MG63 (cell line): ENCODE data around the gene SPTBN4. TPM values are rescaled to one million over a fixed set of nuclear protein-coding genes. Genes with fewer than 3 reads are reported as not detected.
"Not testable (repeated sequence)": the region's sequence is repeated elsewhere in the genome, so short reads cannot be mapped to it uniquely, and the experiment has no call there.

ENCODE experiments used
- DNase-seq: peaks from one replicate; pipeline ENCODE4 v3.0.0-alpha.2; 2020
- H3K27me3 ChIP-seq: fragments of 250-450 bp; sonication (Bioruptor Pico); 2 replicates; pipeline ENCODE4 v1.5.1; 2020; ENCODE audit warnings: mild to moderate bottlenecking, moderate library complexity
- H3K36me3 ChIP-seq: fragments of 250-450 bp; sonication (Bioruptor Pico); 2 replicates; pipeline ENCODE4 v1.5.1; 2020; ENCODE audit warnings: mild to moderate bottlenecking, moderate library complexity
- H3K4me3 ChIP-seq: fragments of 250-450 bp; sonication (Bioruptor Pico); 2 replicates; pipeline ENCODE4 v1.5.1; 2020; ENCODE audit warnings: mild to moderate bottlenecking, moderate library complexity
- H3K9me3 ChIP-seq: fragments of 250-450 bp; sonication (Bioruptor Pico); 2 replicates; pipeline ENCODE4 v1.5.1; 2020; ENCODE audit warnings: mild to moderate bottlenecking, moderate library complexity
- total RNA-seq: library from RNA; depleted of rRNA; stranded (reverse); fragments of >200 nt; shearing (Covaris generic); gene quantifications from 2 replicates; pipeline ENCODE4 v1.2.3, GENCODE V29; 2014; ENCODE audit warnings: low replicate concordance; rRNA removed

Gene SPTBN4
- 0.16 and 3.0 TPM in 2 replicates for total RNA-seq

GRCh38 chr19:40466985-40467734, at the start of gene SPTBN4:
Gene SPTBN4 (plus strand): TSS chr19:40467001. CDS start chr19:40472622, 5,621 bp downstream.
- no peaks in the 10 kb centered on the region for H3K9me3 ChIP-seq
- DNase-seq, result no peak
- H3K4me3 ChIP-seq, result peak within 1 kb of the TSS; percentile 71
- no peaks in the 10 kb centered on the region for H3K27me3 ChIP-seq
- H3K36me3 ChIP-seq, result no peaks in the 10 kb centered on the region

- peaks cover 12% of the 10 kb centered on the region for H3K36me3 ChIP-seq
- H3K9me3 ChIP-seq, result no peaks in the 10 kb centered on the region
- H3K4me3 ChIP-seq, result no peak overlapping the region
- no peak for DNase-seq
- H3K27me3 ChIP-seq, result no peaks in the 10 kb centered on the region
These were observed 49.2 kb upstream of the SPTBN4 start for GRCh38 chr19:40417643-40417981.

GRCh38 chr19:40418040-40418439, 48.8 kb upstream of the SPTBN4 start:
- DNase-seq, result no peak
- no peak overlapping the region for H3K4me3 ChIP-seq
- no peaks in the 10 kb centered on the region for H3K27me3 ChIP-seq
- H3K36me3 ChIP-seq, result peaks cover 17% of the 10 kb centered on the region
- H3K9me3 ChIP-seq, result no peaks in the 10 kb centered on the region

- Histone ChIP-seq H3K27me3 (no peaks in the 10 kb centered on the region), H3K9me3 (no peaks in the 10 kb centered on the region), H3K4me3 (no peak overlapping the region), H3K36me3 (peaks cover 21% of the 10 kb centered on the region)
- DNase-seq, result no peak
These were observed 47.7 kb upstream of the SPTBN4 start for GRCh38 chr19:40419066-40419612.

- Histone ChIP-seq H3K27me3 (no peaks in the 10 kb centered on the region), H3K36me3 (peaks cover 25% of the 10 kb centered on the region), H3K4me3 (no peak overlapping the region), H3K9me3 (no peaks in the 10 kb centered on the region)
- DNase-seq, result no peak
These were observed 47.0 kb upstream of the SPTBN4 start for GRCh38 chr19:40419780-40420179.

- Histone ChIP-seq H3K36me3 (peaks cover 27% of the 10 kb centered on the region), H3K9me3 (no peaks in the 10 kb centered on the region), H3K4me3 (peak overlapping the region; percentile 63), H3K27me3 (no peaks in the 10 kb centered on the region)
- no peak for DNase-seq
These were observed 46.4 kb upstream of the SPTBN4 start for GRCh38 chr19:40420451-40420765.

- no peaks in the 10 kb centered on the region for H3K27me3 ChIP-seq
- peak overlapping the region; percentile 63 for H3K4me3 ChIP-seq
- DNase-seq, result peak; percentile 97
- H3K36me3 ChIP-seq, result peaks cover 27% of the 10 kb centered on the region
- no peaks in the 10 kb centered on the region for H3K9me3 ChIP-seq
These were observed 45.7 kb upstream of the SPTBN4 start for GRCh38 chr19:40420766-40421765.

- H3K27me3 ChIP-seq, result no peaks in the 10 kb centered on the region
- no peaks in the 10 kb centered on the region for H3K9me3 ChIP-seq
- H3K36me3 ChIP-seq, result peaks cover 27% of the 10 kb centered on the region
- no peak for DNase-seq
- no peak overlapping the region for H3K4me3 ChIP-seq
These were observed 44.6 kb upstream of the SPTBN4 start for GRCh38 chr19:40421993-40422747.

GRCh38 chr19:40422748-40423566, 43.8 kb upstream of the SPTBN4 start:
- no peaks in the 10 kb centered on the region for H3K9me3 ChIP-seq
- peaks cover 27% of the 10 kb centered on the region for H3K36me3 ChIP-seq
- H3K27me3 ChIP-seq, result no peaks in the 10 kb centered on the region
- DNase-seq, result no peak
- H3K4me3 ChIP-seq, result no peak overlapping the region

GRCh38 chr19:40423938-40424337, 42.9 kb upstream of the SPTBN4 start:
- H3K4me3 ChIP-seq, result peak overlapping the region; percentile 88
- peaks cover 27% of the 10 kb centered on the region for H3K36me3 ChIP-seq
- DNase-seq, result no peak
- H3K9me3 ChIP-seq, result no peaks in the 10 kb centered on the region
- H3K27me3 ChIP-seq, result no peaks in the 10 kb centered on the region

- H3K36me3 ChIP-seq, result peaks cover 27% of the 10 kb centered on the region
- peak overlapping the region; percentile 88 for H3K4me3 ChIP-seq
- no peaks in the 10 kb centered on the region for H3K9me3 ChIP-seq
- no peaks in the 10 kb centered on the region for H3K27me3 ChIP-seq
- peak; percentile 24 for DNase-seq
These were observed 42.0 kb upstream of the SPTBN4 start for GRCh38 chr19:40424637-40425449.

- peak; percentile 99 for DNase-seq
- H3K27me3 ChIP-seq, result no peaks in the 10 kb centered on the region
- H3K9me3 ChIP-seq, result no peaks in the 10 kb centered on the region
- H3K4me3 ChIP-seq, result peak within 1 kb of the TSS; percentile 88
- peaks cover 27% of the 10 kb centered on the region for H3K36me3 ChIP-seq
These were observed 41.1 kb upstream of the SPTBN4 start, which contains the start of gene SERTAD1 for GRCh38 chr19:40425450-40426287. Gene SERTAD1 (minus strand): TSS chr19:40425992. CDS start chr19:40423546, 2,446 bp downstream.

- H3K9me3 ChIP-seq, DNase-seq: not testable (repeated sequence)
These were observed 38.6 kb upstream of the SPTBN4 start for GRCh38 chr19:40428197-40428596.

GRCh38 chr19:40430242-40430641, 36.6 kb upstream of the SPTBN4 start:
- not testable (repeated sequence) for H3K9me3 ChIP-seq, H3K27me3 ChIP-seq, H3K4me3 ChIP-seq, H3K36me3 ChIP-seq, DNase-seq

More at GRCh38 chr19:40428197-40428596, 38.6 kb upstream of the SPTBN4 start:
- H3K36me3 ChIP-seq, H3K4me3 ChIP-seq, H3K27me3 ChIP-seq: not testable (repeated sequence)
